ENCODE results near the gene ENOX1.

DNA sequence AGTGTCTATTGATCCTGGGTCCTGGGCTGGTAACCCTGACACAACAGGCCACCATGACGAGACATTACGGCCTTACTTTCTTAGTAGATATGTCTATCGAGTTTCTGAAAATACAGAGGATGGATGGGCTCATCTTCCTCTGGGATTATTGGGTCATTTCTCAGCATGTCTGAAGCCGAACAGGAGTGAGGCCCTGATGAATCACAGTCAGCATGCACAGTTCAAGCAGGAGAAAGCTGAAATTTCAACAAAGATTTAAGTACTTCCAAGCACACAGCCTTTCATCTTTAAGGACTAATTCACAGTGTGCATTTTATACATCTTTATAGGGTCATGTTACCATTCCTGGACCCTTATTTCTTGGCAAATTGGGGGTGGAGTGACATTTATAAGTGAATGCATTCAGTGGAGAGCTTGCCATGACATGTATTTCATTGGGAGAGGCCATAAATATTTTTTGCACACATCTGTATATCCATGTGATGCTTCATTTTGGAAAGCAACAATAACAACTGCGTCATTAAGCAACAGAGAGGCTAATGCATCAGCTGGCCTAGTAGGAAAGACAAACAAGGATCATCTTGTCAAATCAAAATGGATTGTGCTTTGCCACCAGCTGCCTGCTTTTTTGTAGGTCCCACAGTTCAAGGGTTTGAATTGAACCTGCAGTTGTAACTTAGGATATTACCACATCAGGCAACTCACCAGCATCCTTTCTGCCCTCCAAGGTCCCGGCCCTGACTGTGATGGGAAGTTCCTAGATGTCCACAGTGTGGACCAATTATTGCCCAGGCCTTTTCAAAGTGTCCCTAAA is 619.9 kb downstream of the ENOX1 start:
- TF ChIP-seq, protein P1, sequence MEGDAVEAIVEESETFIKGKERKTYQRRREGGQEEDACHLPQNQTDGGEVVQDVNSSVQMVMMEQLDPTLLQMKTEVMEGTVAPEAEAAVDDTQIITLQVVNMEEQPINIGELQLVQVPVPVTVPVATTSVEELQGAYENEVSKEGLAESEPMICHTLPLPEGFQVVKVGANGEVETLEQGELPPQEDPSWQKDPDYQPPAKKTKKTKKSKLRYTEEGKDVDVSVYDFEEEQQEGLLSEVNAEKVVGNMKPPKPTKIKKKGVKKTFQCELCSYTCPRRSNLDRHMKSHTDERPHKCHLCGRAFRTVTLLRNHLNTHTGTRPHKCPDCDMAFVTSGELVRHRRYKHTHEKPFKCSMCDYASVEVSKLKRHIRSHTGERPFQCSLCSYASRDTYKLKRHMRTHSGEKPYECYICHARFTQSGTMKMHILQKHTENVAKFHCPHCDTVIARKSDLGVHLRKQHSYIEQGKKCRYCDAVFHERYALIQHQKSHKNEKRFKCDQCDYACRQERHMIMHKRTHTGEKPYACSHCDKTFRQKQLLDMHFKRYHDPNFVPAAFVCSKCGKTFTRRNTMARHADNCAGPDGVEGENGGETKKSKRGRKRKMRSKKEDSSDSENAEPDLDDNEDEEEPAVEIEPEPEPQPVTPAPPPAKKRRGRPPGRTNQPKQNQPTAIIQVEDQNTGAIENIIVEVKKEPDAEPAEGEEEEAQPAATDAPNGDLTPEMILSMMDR (IDR thresholded peaks at IDR 0.05; ENCODE audit: low read depth, low read length): no peak
- no peak for TF ChIP-seq EZH2phosphoT487 (IDR thresholded peaks at IDR 0.05; ENCODE audit: low read depth)
